GM21717 (cell line): Measurements from ENCODE around the gene DEFB115.
"Not testable (repeated sequence)": the region's sequence is repeated elsewhere in the genome, so short reads cannot be mapped to it uniquely, and the experiment has no call there.

ENCODE experiments used
- ATAC-seq: cut with Tn5 transposase; IDR thresholded peaks from one replicate; pipeline ENCODE4 v1.9.1; 2021; ENCODE audit warnings: mild to moderate bottlenecking, moderate library complexity; ENCODE audit not compliant: unreplicated experiment

DEFB115 gene, protein sequence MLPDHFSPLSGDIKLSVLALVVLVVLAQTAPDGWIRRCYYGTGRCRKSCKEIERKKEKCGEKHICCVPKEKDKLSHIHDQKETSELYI

DNA sequence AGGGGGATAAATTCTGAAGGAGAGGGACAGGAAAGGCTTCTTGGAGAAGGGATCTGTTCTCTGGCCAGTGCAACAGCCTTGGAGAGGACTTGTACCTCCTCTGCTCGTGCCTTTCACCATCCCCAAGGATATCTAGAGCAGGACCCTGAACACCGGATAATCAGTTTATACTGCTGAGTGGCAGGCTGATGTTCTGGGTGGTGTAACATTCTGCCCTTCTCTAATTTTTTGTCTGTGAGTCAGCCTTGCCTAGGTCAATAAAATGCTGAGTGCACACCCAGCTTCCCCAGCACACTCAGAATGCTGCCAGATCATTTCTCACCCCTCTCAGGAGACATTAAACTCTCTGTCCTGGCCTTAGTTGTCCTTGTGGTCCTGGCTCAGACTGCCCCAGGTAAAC, at the start of gene DEFB115:
DEFB115 (plus strand) TSS at position 301 of the 400 bp plus-strand sequence; CDS start at position 301, 0 bp downstream.
- no peak for ATAC-seq

DNA sequence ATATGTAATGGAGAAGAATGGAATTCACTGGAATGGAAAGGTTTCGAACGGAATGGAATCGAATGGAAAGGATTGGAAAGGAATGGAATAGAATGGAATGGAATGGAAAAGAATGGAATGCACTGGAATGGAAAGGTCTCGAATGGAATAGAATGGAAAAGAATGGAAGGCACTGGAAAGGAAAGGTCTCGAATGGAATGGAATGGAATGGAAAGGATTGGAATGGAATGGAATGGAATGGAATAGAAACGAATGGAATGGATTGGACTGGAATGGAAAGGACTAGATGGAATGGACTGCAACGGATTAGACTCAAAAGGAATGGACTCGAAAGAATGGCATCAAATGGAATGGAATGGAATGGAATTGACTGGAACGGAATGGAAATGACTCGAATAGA, 20.5 kb upstream of the DEFB115 start:
- ATAC-seq, result no peak

DNA sequence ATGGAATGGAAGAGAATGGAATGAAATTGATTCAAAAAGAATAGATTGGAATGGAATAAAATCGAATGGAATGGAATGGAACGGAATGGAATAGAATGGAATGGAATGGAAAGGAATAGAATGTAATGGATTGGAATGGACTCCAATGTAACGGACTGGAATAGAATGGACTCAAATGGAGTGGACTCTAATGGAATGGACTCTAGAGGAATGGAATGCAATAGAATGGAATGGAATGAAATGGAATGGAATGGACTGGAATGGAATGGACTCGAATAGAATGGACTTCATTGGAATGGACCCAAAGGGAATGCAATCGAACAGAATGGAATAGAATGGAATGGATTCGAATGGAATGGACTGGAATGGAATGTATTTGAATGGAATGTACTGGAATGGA, 19.7 kb upstream of the DEFB115 start:
- ATAC-seq, result no peak

DNA sequence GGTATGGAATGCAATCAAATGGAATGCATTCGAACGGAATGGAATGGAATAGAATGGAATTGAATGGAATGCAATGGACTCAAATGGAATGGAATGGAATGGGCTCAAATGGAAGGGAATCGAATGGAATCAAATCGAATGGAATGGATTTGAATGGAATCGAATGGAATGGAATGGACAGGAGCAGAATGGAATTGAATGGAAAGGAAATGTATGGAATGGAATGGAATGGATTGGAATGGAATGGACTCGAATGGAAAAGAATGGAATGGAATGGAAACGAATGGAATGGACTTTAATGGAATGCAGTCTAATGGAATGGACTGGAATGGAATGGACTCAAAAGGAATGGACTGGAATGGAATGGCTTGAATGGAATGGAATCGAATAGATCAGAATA, 18.3 kb upstream of the DEFB115 start:
- ATAC-seq, result no peak

DNA sequence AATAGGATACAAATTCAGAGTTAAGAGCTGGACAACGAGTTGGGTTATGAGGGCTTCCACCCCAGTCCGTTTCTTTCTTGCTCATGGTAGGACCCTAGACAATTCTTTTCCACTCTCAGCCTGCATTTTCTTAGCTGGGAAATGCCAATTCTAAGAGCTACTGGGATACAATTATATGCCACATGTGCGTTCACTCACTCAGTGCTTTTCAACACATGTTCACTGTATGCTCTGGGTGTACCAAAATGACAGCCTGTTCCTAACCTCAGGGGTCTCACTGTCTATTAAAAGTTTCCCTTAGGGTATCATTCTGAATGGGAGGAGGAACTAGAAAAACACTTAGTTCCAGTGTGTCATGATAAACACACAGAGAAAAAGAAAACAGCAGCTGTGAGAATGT, 505 bp upstream of the DEFB115 start:
- no peak for ATAC-seq

DNA sequence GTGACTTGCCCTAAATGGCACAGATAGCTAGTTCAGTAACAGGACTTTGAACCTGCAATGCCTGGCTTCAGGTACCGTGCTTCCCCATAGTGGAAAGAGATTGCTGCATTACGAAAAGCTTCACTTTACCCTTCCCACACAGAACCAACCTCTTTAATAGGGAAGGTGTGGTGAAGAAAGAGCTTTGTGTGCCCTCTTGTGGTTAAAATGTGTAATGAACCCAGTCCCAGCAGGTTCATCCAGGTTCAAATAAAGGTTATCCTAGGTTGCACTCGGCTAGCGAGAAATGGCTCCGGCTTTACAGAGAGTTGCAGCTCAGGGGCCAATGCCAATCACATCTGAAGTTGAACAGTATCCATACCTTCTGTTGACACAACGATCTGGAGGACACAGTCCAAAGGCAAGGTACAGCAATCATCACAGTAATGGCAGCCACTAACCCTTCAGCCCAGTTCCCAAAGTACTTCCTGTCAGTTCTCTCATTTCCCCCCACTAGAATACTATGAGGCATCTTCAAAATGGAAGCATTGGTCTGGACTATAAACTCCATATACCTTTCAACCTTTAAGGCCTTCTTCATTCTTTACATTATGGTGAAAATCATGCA, 3.0 kb downstream of the DEFB115 start:
- ATAC-seq, result no peak

DNA sequence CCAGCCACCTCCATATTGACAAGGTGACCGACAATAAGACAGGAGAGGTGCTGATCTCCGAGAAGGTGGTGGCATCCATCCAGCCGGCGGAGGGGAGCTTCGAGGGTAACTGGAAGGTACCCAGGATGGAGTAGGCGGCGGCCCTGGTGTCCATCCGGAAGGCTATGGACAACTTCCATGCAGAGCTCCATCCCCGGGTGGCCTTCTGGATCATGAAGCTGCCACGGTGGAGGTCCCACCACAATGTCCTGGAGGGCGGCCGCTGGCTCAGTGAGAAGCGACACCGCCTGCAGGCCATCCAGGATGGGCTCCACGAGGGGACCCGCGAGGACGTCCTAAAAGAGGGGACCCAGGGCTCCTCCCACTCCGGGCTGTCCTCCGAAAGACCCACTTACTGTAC, 17.0 kb downstream of the DEFB115 start:
- ATAC-seq, result no peak

DNA sequence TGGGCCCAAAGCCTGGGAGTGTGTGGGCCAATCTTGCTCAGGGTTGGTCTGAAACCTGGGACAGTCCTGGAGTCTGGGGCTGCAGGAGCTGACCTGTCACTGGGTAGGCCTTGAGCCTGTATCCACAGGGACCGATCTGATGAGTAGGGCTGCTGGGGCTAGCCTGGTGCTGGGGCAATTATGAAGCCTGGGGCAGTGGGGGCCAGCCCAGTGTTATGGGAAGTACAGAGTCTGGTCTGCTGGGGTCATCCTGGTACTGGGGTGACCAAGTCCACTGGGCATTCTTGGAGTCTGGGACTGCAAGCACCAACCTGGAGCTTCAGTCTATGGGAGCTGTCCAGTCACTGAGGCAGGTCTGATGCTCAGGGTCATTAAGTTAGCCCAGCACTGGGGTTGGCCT, 20.7 kb downstream of the DEFB115 start:
- no peak for ATAC-seq

DNA sequence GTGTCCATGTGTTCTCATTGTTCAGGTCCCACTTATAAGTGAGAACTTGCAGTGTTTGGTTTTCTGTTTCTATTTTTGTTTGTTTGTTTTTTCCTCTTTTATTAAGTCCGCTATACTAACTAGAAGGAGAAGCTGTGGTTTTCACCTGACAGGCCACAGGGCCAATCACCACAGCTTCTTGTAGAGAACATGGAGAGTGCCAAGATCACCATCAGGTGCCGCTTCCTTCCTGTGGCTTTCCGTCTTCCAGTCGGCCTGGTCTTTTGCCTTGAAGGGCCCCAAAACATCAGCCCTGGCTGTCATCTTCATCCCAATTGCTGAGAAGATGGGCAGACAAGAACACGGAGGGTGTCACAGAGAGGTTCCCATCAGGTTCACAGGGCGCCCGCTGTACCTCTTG, 27.5 kb downstream of the DEFB115 start:
- ATAC-seq, result not testable (repeated sequence)

DNA sequence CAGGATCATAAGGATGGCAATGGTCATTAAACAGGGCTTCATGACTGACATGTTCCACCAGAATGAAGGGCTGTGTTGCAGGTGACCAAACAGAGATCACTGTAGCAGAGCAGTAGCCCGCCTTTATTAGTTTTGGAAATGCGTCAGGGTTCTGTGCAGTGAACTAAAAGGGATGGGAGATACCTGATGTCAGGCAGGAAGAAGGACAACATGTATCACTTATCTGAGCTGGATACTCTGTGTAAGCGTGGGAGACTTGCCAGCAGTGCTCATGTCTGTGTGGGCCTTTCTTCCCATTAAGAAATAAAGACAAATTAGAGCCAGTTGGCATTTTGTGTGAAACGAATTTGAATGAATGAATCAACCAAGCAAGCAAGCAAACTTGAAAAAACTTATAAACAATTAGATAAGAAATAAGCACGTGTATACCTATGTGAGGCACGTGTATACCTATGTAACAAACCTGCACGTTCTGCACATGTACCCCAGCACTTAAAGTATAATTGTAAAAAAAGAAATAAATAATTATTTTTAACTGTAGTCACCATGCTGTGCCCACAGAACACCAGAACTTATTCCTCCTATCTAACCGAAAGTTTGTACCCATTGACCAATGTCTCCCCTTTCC, 51.2 kb downstream of the DEFB115 start, which contains the start of gene DEFB116:
DEFB116 (minus strand) TSS at position 51 of the 628 bp plus-strand sequence; CDS start at position 51, 0 bp downstream.
- no peak for ATAC-seq
